Uterus (tissue), 2 donors: ENCODE data around the gene GPR132.

ENCODE experiments used
- POLR2A ChIP-seq, 2 donors: fragments of 450-650 bp; IDR thresholded peaks; one replicate each; pipeline ENCODE4 v1.6.1; 2016; ENCODE audit warnings: antibody characterized with exemption in 2 of 2, mild to moderate bottlenecking in 1 of 2, moderate library complexity in 1 of 2
- TF ChIP-seq, protein P1 (sequence below), 4 experiments: fragments of 200-600 bp in 2 of 4; fragments of 450-650 bp in 2 of 4; sonication (generic) in 2 of 4; IDR thresholded peaks; one replicate each; pipeline ENCODE4 v1.5.1; 2016 to 2019; ENCODE audit warnings: antibody characterized with exemption in 4 of 4, mild to moderate bottlenecking in 2 of 4, moderate library complexity in 1 of 4

DNA sequence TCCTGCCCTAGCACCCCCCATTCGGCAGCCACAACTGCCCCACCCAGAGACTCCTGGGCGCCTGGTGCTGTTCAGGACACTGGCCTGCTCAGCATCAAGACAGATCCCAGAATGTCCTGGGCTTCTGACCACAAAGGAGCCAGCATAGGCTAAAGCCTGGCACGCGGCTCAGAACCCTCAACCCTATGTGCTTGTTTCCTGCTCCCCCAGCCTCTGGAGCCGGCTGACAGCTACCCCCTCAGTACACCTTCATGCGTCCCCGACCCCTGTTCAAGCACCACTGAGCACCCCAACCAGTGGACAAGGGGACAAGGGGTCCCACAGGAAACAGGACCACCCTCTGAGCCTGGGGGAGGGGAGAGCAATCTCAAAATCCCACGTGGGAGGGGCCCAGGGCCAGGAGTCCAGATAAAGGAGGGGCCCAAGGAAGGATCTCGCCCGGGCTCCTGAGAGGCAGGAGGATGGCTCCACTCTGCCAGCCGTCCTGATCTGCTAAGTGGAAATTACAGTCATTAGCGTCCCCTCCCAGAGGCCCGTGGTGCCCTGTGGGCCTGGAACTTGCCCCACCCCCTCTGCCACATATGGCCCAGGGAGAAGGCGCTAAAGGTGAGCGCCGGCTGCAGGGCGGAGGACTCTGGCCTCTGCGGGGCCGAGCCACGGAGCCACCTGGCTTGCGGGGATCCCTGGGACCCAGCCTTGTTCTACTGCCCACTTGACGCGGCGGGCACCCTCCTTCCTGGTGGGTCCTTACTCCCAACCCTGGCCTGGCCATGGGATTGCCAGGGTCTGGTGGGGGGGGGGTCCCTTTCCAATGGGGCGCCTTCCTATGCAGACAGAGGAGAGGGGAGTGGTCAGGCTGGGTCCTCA lies 27.2 kb upstream of the GPR132 start:
- TF ChIP-seq, protein P1, sequence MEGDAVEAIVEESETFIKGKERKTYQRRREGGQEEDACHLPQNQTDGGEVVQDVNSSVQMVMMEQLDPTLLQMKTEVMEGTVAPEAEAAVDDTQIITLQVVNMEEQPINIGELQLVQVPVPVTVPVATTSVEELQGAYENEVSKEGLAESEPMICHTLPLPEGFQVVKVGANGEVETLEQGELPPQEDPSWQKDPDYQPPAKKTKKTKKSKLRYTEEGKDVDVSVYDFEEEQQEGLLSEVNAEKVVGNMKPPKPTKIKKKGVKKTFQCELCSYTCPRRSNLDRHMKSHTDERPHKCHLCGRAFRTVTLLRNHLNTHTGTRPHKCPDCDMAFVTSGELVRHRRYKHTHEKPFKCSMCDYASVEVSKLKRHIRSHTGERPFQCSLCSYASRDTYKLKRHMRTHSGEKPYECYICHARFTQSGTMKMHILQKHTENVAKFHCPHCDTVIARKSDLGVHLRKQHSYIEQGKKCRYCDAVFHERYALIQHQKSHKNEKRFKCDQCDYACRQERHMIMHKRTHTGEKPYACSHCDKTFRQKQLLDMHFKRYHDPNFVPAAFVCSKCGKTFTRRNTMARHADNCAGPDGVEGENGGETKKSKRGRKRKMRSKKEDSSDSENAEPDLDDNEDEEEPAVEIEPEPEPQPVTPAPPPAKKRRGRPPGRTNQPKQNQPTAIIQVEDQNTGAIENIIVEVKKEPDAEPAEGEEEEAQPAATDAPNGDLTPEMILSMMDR (IDR thresholded peaks at IDR 0.05), result no peak
- TF ChIP-seq POLR2A (IDR thresholded peaks at IDR 0.05), result no peak
